Measurements from ENCODE around the gene DOCK3. TPM values are rescaled to one million over a fixed set of nuclear protein-coding genes. Genes with fewer than 3 reads are reported as not detected.

Gene DOCK3
- total RNA-seq, 4 donors from 2014 or later = 5.5 to 10.0 (median 8.7) TPM

DNA sequence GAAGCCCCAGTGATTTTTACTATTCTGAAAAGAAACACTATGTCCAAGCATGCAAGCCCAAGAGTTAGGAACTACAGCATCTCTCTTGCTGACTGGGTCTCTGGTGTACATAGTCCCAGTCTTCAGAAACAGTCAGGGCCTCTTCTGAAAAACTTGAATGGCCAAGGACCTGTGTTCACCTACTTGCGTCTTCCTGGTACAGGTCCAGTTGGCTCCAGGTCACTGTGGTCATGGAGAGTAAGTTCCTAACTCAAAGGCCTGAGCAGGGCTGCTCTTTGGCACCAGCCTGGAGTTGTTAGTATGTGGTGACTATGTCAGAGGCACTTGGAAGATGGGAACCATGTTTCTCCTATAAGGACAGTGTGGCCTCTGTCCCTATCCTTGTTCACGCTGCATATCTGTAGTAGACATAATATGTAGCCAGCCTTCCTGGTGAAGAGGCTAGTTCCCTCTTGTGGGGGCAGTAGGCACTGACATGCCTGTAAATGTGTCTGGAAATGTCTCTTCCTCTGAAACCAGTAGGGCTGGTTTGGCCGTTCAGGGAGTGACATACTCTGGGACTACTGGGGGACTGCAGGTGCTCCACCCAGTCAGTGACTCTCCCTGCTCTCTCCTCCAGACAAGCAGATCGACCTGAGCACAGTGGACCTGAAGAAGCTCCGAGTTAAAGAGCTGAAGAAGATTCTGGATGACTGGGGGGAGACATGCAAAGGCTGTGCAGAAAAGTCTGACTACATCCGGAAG lies 713.7 kb downstream of the DOCK3 start:
- H3K4me1 ChIP-seq = peaks cover 0 to 73% (median 39%) of the 10 kb centered on the region in 3 donors
- no peak overlapping the region for H3K27ac ChIP-seq
- TF ChIP-seq EP300 (IDR thresholded peaks at IDR 0.05) (no peak), POLR2A (IDR thresholded peaks at IDR 0.05) (no peak), POLR2AphosphoS5 (IDR thresholded peaks at IDR 0.05) (no peak)
- TF ChIP-seq, protein P1, sequence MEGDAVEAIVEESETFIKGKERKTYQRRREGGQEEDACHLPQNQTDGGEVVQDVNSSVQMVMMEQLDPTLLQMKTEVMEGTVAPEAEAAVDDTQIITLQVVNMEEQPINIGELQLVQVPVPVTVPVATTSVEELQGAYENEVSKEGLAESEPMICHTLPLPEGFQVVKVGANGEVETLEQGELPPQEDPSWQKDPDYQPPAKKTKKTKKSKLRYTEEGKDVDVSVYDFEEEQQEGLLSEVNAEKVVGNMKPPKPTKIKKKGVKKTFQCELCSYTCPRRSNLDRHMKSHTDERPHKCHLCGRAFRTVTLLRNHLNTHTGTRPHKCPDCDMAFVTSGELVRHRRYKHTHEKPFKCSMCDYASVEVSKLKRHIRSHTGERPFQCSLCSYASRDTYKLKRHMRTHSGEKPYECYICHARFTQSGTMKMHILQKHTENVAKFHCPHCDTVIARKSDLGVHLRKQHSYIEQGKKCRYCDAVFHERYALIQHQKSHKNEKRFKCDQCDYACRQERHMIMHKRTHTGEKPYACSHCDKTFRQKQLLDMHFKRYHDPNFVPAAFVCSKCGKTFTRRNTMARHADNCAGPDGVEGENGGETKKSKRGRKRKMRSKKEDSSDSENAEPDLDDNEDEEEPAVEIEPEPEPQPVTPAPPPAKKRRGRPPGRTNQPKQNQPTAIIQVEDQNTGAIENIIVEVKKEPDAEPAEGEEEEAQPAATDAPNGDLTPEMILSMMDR (IDR thresholded peaks at IDR 0.05) = no peak
- no peaks in the 10 kb centered on the region for H3K9me3 ChIP-seq
- 79 to 80% methylated on average over 1 to 3 of the region's 6 CpGs for WGBS, 2 donors (ENCODE audit: low coverage in 1 of 2)
- no peak overlapping the region for H3K4me3 ChIP-seq
- no peaks in the 10 kb centered on the region for H3K27me3 ChIP-seq
- ATAC-seq = no peak
- H3K36me3 ChIP-seq = peaks cover 0 to 44% of the 10 kb centered on the region in 2 donors

- Histone ChIP-seq H3K9me3 (no peaks in the 10 kb centered on the region), H3K27ac (peak overlapping the region in 3 of 4 donors; percentile 25 to 93 (median 92)), H3K27me3 (no peaks in the 10 kb centered on the region), H3K4me3 (no peak overlapping the region), H3K4me1 (peaks cover 0 to 75% (median 41%) of the 10 kb centered on the region in 3 donors), H3K36me3 (peaks cover 0 to 56% of the 10 kb centered on the region in 2 donors)
- no peak for TF ChIP-seq EP300 (IDR thresholded peaks at IDR 0.05)
- TF ChIP-seq, protein P1 (IDR thresholded peaks at IDR 0.05) = peak in 3 of 4 experiments; percentile 31 to 79 (median 54)
- ATAC-seq = no peak
- 40 to 50% methylated on average over 1 to 4 of the region's 6 CpGs for WGBS, 2 donors (ENCODE audit: low coverage in 1 of 2)
Observed at GRCh38 chr3:51389423-51390183, 714.9 kb downstream of the DOCK3 start.

DNA sequence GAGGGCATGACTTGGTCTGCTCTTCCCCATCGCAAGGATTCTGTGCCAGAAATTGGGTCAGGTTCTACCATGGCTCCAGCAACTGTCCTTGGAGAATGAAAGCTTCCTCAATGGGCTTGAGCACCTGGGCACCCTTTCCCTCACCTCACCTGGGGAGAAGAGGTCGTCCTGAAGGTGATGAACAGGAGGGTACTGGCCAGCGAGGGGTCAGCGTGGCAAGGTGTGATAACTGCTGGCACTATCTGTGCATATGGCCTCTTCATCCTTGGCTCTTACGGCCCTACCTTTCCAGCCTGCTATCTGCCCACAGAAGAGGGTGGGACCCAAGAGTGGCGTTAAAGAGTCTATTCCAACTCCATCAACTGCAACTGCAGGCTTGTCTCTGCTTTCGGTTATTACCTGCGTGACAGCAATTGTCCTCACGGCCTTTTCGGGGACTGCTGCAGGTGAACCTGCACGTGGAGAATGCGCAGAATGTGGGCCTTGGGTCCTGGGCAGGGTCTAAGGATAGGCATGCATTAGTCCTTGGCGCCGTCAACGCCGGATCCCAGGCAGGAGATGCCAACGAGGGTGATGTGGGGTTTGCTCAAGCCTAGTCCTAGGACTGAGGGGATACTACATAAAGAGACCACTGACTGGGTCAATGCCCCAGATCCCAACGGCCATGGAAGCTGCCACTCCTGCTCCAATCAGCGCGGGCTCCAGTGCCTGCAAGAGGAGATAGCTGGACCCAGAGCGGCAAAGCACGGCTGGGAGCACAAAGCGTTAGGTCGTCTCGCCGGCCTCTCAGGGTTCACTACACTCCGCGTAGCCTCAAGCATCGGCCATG lies 715.7 kb downstream of the DOCK3 start:
- WGBS, 2 donors (ENCODE audit: low coverage in 1 of 2) = 83% methylated on average over 5 of the region's 29 CpGs; no CpG with 5 or more reads in 1 of the 2 donors
- TF ChIP-seq POLR2AphosphoS5 (IDR thresholded peaks at IDR 0.05) (no peak), POLR2A (IDR thresholded peaks at IDR 0.05) (no peak)
- TF ChIP-seq, protein P1 (IDR thresholded peaks at IDR 0.05) = no peak
- ATAC-seq = no peak
- Histone ChIP-seq H3K36me3 (peaks cover 0 to 64% of the 10 kb centered on the region in 2 donors), H3K4me3 (peak overlapping the region in 1 of 2 donors; percentile 86), H3K4me1 (peaks cover 0 to 82% (median 41%) of the 10 kb centered on the region in 3 donors), H3K9me3 (no peaks in the 10 kb centered on the region), H3K27me3 (no peaks in the 10 kb centered on the region), H3K27ac (peak overlapping the region in 3 of 4 donors; percentile 92 to 94 (median 93))

DNA sequence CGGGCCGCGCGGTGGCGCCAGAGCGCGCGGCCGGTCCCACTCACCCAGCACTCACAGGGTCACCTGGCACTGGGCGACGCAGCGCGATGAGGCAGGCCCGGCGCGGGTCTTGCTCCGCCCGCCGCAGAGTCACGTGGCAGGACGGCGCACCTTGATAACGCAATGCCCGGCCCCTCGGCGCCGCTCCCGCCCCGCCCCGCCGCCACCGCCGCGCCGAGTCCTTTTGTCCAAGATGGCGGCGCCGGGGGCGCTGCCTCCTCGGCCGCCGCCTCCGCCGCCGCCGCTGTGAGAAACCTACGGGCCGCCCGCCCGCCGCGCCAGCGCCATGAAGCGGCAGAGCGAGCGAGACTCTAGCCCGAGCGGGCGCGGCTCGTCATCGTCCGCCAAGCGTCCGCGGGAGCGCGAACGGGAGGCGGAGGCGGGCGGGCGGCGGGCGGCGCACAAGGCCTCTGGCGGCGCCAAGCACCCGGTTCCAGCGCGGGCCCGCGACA lies 716.4 kb downstream of the DOCK3 start, which contains the start of gene RBM15B:
TSS of gene RBM15B (plus strand) at position 211 of the 491 bp plus-strand sequence. CDS start at position 326, 115 bp downstream.
- Histone ChIP-seq H3K36me3 (peaks cover 0 to 71% of the 10 kb centered on the region in 2 donors), H3K4me3 (peak within 1 kb of the TSS; percentile 42 to 86), H3K9me3 (no peaks in the 10 kb centered on the region), H3K4me1 (peaks cover 0 to 82% (median 38%) of the 10 kb centered on the region in 3 donors), H3K27ac (peak within 1 kb of the TSS; percentile 40 to 94 (median 92)), H3K27me3 (no peaks in the 10 kb centered on the region)
- TF ChIP-seq POLR2AphosphoS5 (IDR thresholded peaks at IDR 0.05) (peak; percentile 72), EP300 (IDR thresholded peaks at IDR 0.05) (no peak), POLR2A (IDR thresholded peaks at IDR 0.05) (peak; percentile 75 to 88)
- TF ChIP-seq, protein P1 (IDR thresholded peaks at IDR 0.05) = peak in 3 of 4 experiments; percentile 91 to 93 (median 92)
- peak; percentile 96 for ATAC-seq
- no CpG with 5 or more reads among the region's 83 CpGs for WGBS, 2 donors (ENCODE audit: low coverage in 1 of 2)

All from gastroesophageal sphincter (tissue), 4 donors.